K562 (cell line): ENCODE results near the gene NAA80. TPM values are rescaled to one million over a fixed set of nuclear protein-coding genes. Genes with fewer than 3 reads are reported as not detected.

ENCODE experiments used
- ARID2 ChIP-seq: fragments of 450-650 bp; IDR thresholded peaks from 2 replicates; pipeline ENCODE4 v1.6.1; 2017; ENCODE audit warnings: antibody characterized with exemption, mild to moderate bottlenecking
- ETV1 ChIP-seq: fragments of 450-650 bp; conservative IDR thresholded peaks from 2 replicates; pipeline ENCODE4 v1.6.1; 2016; ENCODE audit warnings: missing genetic modification characterization, control low read depth, low read depth, missing compliant biosample characterization
- IRF2 ChIP-seq: sonication (generic); formaldehyde crosslinking; IDR thresholded peaks from 2 replicates; pipeline ENCODE4 v1.8.1; 2022; ENCODE audit warnings: mild to moderate bottlenecking, missing genetic modification reagents
- KDM2B ChIP-seq: fragments of 250-450 bp; sonication (Bioruptor Pico); IDR thresholded peaks from 2 replicates; pipeline ENCODE4 v1.8.0; 2021; ENCODE audit warnings: mild to moderate bottlenecking, moderate library complexity
- KDM5B ChIP-seq: fragments of 200-600 bp; sonication (generic); IDR thresholded peaks from 2 replicates; pipeline ENCODE4 v1.6.1; 2012; ENCODE audit warnings: low read depth, mild to moderate bottlenecking, moderate library complexity, low read length, control low read depth, inconsistent platforms; ENCODE audit not compliant: insufficient replicate concordance
- NCOR1 ChIP-seq: fragments of 450-650 bp; IDR thresholded peaks from 2 replicates; pipeline ENCODE4 v1.6.1; 2016; ENCODE audit warnings: mild to moderate bottlenecking, moderate library complexity
- SMAD4 ChIP-seq: fragments of 250-450 bp; sonication (Bioruptor Pico); conservative IDR thresholded peaks from 2 replicates; pipeline ENCODE4 v1.8.0; 2021; ENCODE audit warnings: inconsistent platforms, mild to moderate bottlenecking, moderate library complexity
- SPI1 ChIP-seq: IDR thresholded peaks from 2 replicates; pipeline ENCODE4 v1.6.1; 2011; ENCODE audit warnings: low read depth, low read length, control low read depth, borderline replicate concordance
- TEAD1 ChIP-seq, 2 experiments: fragments of 450-650 bp in 1 of 2; sonication (generic) in 1 of 2; formaldehyde crosslinking; IDR thresholded peaks; 2 replicates each; pipeline versions ENCODE4 v1.4.0 to v1.8.0; 2020 to 2022; ENCODE audit warnings: mild to moderate bottlenecking in 2 of 2, missing genetic modification reagents in 1 of 2
- ZNF436 ChIP-seq: fragments of 250-450, 450-650 bp; sonication (Bioruptor Pico); formaldehyde crosslinking; IDR thresholded peaks from 2 replicates; pipeline ENCODE4 v1.7.0; 2020; ENCODE audit warnings: mild to moderate bottlenecking
- ZNF444 ChIP-seq: fragments of 250-450 bp; sonication (Bioruptor Pico); IDR thresholded peaks from 2 replicates; pipeline ENCODE4 v1.4.0; 2020; ENCODE audit warnings: mild to moderate bottlenecking, moderate library complexity
- polyA plus RNA-seq, 8 experiments: library from polyadenylated mRNA; depleted of rRNA in 4 of 8; stranded (reverse) in 5 of 8; unstranded in 3 of 8; fragments of >200 nt; fragmentation: Nextera tagmentation in 2 of 8; fragmentation: Illumina TruSeq in 1 of 8; extraction: Ambion mirVana in 2 of 8; extraction: Trizol in 1 of 8; gene quantifications; 2 replicates each; pipeline versions ENCODE4 v1.2.1 to v1.2.3, GENCODE V29; 2011 to 2014; ENCODE audit warnings: inconsistent platforms in 1 of 8, missing spikeins in 1 of 8
- total RNA-seq, 7 experiments: library from RNA; depleted of rRNA in 6 of 7; stranded (reverse); fragments of >200 nt in 6 of 7; fragmentation: Illumina TruSeq in 2 of 7; extraction: Trizol in 2 of 7; gene quantifications; 2 replicates each; pipeline versions ENCODE4 v1.2.1 to v1.2.3, GENCODE V29; 2011 to 2021; ENCODE audit warnings: low replicate concordance in 1 of 7
- TF ChIP-seq, protein P1 (sequence below): sonication (generic); formaldehyde crosslinking; IDR thresholded peaks from 2 replicates; pipeline ENCODE4 v1.8.0; 2022; ENCODE audit warnings: mild to moderate bottlenecking, low read depth, missing genetic modification reagents
- TF ChIP-seq, protein P2 (sequence below), 2 experiments: IDR thresholded peaks; 2 replicates each; pipeline ENCODE4 v1.6.1; 2012; ENCODE audit warnings: improper control_type of control experiment in 2 of 2, low read depth in 2 of 2, low read length in 2 of 2, borderline replicate concordance in 1 of 2
- TF ChIP-seq, protein P3 (sequence below): fragments of 450-650 bp; IDR thresholded peaks from 2 replicates; pipeline ENCODE4 v1.6.1; 2017; ENCODE audit warnings: antibody characterized with exemption

NAA80 gene
- total and polyA plus RNA-seq, 9 of the 15 experiments (the other 6 are each of a cell fraction or from before 2014, with no cell fraction given), result 0.82 to 24.0 (median 8.6) TPM

DNA sequence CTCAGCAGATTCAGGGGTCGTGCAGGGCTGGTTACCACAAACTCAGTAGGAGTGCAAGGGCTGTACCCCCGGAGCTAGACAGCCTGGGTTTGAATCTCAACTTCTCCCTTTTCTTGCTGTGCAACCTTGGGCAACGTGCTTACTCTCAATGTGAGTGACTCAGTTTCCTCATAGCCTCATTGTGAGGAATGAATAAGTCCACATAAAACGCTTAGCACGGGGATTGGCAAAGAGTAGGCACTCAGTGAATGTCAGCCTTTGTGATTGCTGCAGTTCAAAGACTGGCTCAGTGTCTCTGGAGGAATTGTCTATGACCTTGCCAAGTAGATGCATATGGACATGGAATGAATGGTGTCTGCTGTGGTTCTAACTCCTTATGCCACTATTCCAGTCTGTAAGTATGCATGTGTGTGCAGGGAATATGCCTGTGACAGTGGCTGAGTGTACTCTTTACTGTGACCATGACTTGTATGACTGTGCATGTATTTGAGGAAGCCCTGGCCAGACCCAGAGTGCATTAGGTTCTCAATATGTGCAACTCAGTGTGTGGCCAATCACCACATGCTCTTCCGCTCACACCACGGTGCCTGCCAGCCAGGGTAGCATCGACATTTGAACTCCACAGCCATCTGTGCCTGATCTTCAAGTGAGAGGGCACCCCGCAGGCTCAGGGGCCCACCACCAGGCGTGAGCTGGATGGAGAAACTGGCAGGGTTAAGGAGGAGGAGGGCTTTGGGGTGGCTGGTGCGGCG lies 900 bp upstream of the NAA80 start (continued):
- TF ChIP-seq, protein P1, sequence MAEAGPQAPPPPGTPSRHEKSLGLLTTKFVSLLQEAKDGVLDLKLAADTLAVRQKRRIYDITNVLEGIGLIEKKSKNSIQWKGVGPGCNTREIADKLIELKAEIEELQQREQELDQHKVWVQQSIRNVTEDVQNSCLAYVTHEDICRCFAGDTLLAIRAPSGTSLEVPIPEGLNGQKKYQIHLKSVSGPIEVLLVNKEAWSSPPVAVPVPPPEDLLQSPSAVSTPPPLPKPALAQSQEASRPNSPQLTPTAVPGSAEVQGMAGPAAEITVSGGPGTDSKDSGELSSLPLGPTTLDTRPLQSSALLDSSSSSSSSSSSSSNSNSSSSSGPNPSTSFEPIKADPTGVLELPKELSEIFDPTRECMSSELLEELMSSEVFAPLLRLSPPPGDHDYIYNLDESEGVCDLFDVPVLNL (CRISPR knock-in tag), result no peak
- TF ChIP-seq NCOR1 (no peak), KDM2B (CRISPR knock-in tag) (no peak), SMAD4 (CRISPR knock-in tag) (no peak; the same call in 1 of the 2 replicates), KDM5B (peak; percentile 52), ARID2 (peak; percentile 60; the same call in 1 of the 2 replicates), IRF2 (no peak), ZNF436 (no peak), ETV1 (tag) (no peak), ZNF444 (no peak), TEAD1 (CRISPR knock-in tag; IDR thresholded peaks at IDR 0.05) (no peak), SPI1 (peak; percentile 60; the same call in 1 of the 2 replicates)
- TF ChIP-seq, protein P2, sequence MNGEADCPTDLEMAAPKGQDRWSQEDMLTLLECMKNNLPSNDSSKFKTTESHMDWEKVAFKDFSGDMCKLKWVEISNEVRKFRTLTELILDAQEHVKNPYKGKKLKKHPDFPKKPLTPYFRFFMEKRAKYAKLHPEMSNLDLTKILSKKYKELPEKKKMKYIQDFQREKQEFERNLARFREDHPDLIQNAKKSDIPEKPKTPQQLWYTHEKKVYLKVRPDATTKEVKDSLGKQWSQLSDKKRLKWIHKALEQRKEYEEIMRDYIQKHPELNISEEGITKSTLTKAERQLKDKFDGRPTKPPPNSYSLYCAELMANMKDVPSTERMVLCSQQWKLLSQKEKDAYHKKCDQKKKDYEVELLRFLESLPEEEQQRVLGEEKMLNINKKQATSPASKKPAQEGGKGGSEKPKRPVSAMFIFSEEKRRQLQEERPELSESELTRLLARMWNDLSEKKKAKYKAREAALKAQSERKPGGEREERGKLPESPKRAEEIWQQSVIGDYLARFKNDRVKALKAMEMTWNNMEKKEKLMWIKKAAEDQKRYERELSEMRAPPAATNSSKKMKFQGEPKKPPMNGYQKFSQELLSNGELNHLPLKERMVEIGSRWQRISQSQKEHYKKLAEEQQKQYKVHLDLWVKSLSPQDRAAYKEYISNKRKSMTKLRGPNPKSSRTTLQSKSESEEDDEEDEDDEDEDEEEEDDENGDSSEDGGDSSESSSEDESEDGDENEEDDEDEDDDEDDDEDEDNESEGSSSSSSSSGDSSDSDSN (IDR thresholded peaks at IDR 0.05; ENCODE audit: borderline replicate concordance in 1 of 2, low read depth in 2 of 2, low read length in 2 of 2), result no peak
- TF ChIP-seq, protein P3, sequence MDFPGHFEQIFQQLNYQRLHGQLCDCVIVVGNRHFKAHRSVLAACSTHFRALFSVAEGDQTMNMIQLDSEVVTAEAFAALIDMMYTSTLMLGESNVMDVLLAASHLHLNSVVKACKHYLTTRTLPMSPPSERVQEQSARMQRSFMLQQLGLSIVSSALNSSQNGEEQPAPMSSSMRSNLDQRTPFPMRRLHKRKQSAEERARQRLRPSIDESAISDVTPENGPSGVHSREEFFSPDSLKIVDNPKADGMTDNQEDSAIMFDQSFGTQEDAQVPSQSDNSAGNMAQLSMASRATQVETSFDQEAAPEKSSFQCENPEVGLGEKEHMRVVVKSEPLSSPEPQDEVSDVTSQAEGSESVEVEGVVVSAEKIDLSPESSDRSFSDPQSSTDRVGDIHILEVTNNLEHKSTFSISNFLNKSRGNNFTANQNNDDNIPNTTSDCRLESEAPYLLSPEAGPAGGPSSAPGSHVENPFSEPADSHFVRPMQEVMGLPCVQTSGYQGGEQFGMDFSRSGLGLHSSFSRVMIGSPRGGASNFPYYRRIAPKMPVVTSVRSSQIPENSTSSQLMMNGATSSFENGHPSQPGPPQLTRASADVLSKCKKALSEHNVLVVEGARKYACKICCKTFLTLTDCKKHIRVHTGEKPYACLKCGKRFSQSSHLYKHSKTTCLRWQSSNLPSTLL, result no peak
